SJSA1 (cell line): ENCODE data around the gene COX19. TPM values are rescaled to one million over a fixed set of nuclear protein-coding genes. Genes with fewer than 3 reads are reported as not detected.

Experiments used
- DNase-seq, 2 experiments: peaks; one replicate each; pipeline ENCODE4 v3.0.0-alpha.2; 2015 to 2020; ENCODE audit warnings: low spot score in 2 of 2, low read depth in 1 of 2
- H3K27ac ChIP-seq: fragments of 250-450 bp; sonication (Bioruptor Pico); 2 replicates; pipeline ENCODE4 v1.5.1; 2020; ENCODE audit warnings: mild to moderate bottlenecking, moderate library complexity
- H3K27me3 ChIP-seq: fragments of 250-450 bp; sonication (Bioruptor Pico); replicated peaks from 2 replicates; pipeline ENCODE4 v1.5.1; 2020; ENCODE audit warnings: mild to moderate bottlenecking, moderate library complexity
- H3K36me3 ChIP-seq: fragments of 250-450 bp; sonication (Bioruptor Pico); 2 replicates; pipeline ENCODE4 v1.5.1; 2020; ENCODE audit warnings: mild to moderate bottlenecking
- H3K4me1 ChIP-seq: fragments of 250-450 bp; sonication (Bioruptor Pico); replicated peaks from 2 replicates; pipeline ENCODE4 v1.6.1; 2021; ENCODE audit warnings: mild to moderate bottlenecking
- H3K4me3 ChIP-seq: fragments of 250-450 bp; sonication (Bioruptor Pico); 2 replicates; pipeline ENCODE4 v1.5.1; 2020; ENCODE audit warnings: mild to moderate bottlenecking
- H3K9me3 ChIP-seq: fragments of 250-450 bp; sonication (Bioruptor Pico); replicated peaks from 2 replicates; pipeline ENCODE4 v1.5.1; 2020; ENCODE audit warnings: mild to moderate bottlenecking
- total RNA-seq: library from RNA; depleted of rRNA; stranded (reverse); fragments of >200 nt; shearing (Covaris generic); gene quantifications from 2 replicates; pipeline ENCODE4 v1.2.3, GENCODE V29; 2014

COX19 gene
- total RNA-seq, 1 experiment from 2014 or later: 8.4 TPM

DNA sequence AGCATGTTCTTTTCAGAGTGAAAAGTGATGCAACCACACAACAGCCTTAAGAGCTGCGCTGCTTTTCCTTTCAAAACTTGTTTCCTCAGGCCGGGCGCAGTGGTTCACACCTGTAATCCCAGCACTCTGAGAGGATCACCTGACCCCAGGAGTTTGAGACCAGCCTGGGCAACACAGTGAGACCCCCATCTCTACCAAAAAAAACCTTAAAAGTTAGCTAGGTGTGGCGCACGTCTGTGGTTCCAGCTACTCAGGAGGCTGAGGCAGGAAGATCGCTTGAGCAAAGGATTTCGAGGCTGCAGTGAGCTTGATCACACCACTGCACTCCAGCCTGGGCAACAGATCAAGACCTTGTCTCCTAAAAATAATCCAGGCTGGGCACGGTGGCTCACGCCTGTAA lies 2.0 kb downstream of the COX19 start:
- H3K27me3 ChIP-seq: no peaks in the 10 kb centered on the region
- no peak overlapping the region for H3K27ac ChIP-seq
- no peak for DNase-seq
- H3K4me1 ChIP-seq: peaks cover 10% of the 10 kb centered on the region
- no peak overlapping the region for H3K4me3 ChIP-seq
- H3K9me3 ChIP-seq: no peaks in the 10 kb centered on the region
- H3K36me3 ChIP-seq: peaks cover 51% of the 10 kb centered on the region

DNA sequence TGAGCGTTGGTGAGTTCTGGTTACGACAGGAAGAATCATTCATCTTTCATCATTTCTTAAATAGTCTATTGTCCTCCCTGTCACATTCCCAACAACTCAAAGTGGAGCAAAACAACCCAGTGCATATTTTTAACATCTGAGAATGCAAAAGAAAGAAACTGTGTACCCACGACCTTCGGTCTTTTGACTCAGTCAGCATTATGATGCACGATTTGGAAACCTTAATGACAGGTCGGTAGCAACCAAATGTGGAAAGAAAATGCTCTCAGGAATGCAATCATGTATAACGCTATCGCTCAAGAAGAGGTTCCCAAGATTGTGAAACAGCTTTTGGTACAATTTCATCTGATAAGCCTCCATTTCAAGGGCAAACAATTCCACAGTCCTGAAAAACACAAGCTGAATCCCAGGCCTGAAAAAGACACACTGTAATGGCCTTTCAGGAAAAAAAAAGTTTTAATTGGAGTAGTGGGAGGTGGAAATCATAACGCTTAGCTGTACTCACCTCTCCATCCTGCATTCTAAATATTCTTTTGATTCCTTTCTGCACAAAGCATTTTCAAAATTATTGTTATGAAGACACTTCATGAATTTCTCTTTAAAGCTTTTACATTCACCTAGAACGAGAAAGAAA lies 2.6 kb downstream of the COX19 start:
- no peak overlapping the region for H3K27ac ChIP-seq
- peaks cover 56% of the 10 kb centered on the region for H3K36me3 ChIP-seq
- H3K9me3 ChIP-seq: no peaks in the 10 kb centered on the region
- H3K4me1 ChIP-seq: peaks cover 10% of the 10 kb centered on the region
- H3K27me3 ChIP-seq: no peaks in the 10 kb centered on the region
- H3K4me3 ChIP-seq: no peak overlapping the region
- DNase-seq: no peak

DNA sequence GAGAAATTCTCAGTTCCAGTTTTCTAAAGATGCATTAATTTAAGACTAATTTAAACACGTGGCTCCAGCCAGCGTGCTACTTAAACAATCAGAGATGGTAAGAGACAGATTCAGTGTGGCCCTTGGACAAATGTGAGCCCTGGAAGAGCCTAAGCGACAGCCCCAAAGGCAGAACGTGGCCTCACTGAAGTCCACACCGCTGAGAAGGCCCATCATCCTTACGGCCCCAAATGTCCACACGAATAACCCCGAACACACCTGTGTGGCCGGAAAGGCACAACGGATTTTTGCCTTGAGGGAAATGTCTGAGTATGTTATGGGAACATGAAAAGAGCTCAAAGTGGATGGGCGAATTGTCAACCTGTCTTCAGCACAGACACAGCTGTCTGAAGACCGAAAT lies 3.2 kb downstream of the COX19 start:
- Histone ChIP-seq H3K9me3 (no peaks in the 10 kb centered on the region), H3K4me3 (no peak overlapping the region), H3K36me3 (peaks cover 63% of the 10 kb centered on the region), H3K27ac (no peak overlapping the region), H3K4me1 (peaks cover 3% of the 10 kb centered on the region; the same call in 1 of the 2 replicates), H3K27me3 (no peaks in the 10 kb centered on the region)
- no peak for DNase-seq

DNA sequence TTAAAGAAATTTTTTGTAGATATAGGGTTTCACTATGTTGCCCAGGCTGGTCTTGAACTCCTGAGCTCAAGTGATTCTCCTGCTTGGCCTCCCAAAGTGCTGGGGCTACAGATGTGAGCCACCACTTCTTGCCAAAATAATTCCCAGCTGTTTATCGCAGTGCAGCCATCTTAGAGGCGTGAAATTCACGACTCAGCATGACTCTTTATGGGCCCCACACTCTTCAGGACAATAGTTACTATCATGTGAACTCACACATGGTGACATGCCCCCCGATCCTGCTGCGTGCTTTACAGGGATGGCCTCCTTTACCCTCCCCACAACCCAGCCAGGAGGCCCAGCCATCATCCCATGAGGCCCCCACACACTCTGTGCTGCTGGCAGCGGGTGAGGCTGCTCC lies 4.6 kb downstream of the COX19 start:
- Histone ChIP-seq H3K9me3 (no peaks in the 10 kb centered on the region), H3K4me3 (no peak overlapping the region), H3K27ac (no peak overlapping the region), H3K36me3 (peaks cover 70% of the 10 kb centered on the region), H3K4me1 (peaks cover 2% of the 10 kb centered on the region; the same call in 1 of the 2 replicates), H3K27me3 (no peaks in the 10 kb centered on the region)
- no peak for DNase-seq

DNA sequence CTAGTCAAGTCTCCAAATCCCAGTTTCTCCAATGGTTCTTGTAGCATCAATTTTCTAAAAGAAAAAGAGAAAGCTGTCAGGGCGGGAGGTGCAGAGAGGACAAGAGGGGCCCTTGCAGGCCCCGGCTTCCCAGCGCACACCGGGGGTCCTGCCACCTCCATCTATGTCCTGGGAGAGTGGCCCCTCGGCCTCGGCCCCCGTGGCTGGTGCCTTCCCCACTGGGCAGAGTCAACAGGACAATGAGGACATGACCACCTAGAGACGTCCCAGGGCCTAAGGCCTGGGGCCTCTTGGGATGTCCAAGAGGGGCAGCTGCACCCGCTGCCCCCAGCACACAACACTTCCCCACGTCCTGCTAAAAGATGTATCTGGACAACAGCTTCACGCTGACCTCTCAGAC lies 5.9 kb downstream of the COX19 start:
- peaks cover 66% of the 10 kb centered on the region for H3K36me3 ChIP-seq
- no peak overlapping the region for H3K4me3 ChIP-seq
- H3K27ac ChIP-seq: no peak overlapping the region
- no peaks in the 10 kb centered on the region for H3K27me3 ChIP-seq
- DNase-seq: no peak
- H3K9me3 ChIP-seq: no peaks in the 10 kb centered on the region
- no peaks in the 10 kb centered on the region; the same call in 1 of the 2 replicates for H3K4me1 ChIP-seq

DNA sequence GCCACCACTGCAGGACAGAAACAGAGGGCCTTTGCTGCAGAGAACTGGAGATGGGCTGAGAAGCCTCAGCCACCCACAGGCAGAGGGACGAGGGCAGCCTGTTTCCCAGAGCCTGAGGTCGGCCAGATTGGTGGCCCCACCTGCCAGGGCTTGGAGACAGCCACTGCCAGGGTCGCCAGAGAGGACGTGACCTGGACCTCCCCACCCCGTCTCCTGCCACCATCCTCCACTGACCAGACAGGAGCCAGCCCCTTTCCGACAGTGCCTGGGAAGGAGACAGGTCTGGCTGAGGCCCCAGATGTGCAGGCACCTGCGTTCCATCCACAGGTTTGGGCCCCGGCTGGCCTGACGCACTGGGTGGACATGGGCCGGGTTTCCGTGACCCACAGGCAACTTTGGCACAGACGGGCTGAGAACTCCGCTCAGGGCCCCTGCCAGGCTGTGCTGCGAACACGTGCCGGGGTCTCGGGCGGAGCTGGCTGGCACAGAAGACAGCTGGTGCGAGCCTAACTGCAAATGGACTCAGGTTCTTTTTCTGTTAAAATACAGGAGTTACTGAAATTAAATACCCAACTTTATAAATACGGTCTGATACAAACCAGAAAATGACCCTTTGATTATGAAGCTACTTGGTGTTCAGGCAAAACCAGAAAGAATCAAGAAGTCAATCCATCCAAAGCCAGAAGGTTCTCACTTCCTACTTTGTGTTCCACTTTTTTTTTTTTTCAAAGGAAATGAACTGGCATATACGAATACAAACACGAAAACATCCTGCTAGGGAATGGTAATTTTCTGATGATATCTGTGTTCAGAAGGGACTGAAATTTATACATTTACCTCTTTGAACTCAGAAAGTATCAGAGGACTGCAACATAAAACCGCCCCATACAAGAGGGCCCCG lies 6.9 kb downstream of the COX19 start:
- Histone ChIP-seq H3K27me3 (no peaks in the 10 kb centered on the region), H3K27ac (no peak overlapping the region), H3K4me3 (no peak overlapping the region), H3K9me3 (no peaks in the 10 kb centered on the region), H3K36me3 (peaks cover 64% of the 10 kb centered on the region), H3K4me1 (no peaks in the 10 kb centered on the region)
- no peak for DNase-seq

DNA sequence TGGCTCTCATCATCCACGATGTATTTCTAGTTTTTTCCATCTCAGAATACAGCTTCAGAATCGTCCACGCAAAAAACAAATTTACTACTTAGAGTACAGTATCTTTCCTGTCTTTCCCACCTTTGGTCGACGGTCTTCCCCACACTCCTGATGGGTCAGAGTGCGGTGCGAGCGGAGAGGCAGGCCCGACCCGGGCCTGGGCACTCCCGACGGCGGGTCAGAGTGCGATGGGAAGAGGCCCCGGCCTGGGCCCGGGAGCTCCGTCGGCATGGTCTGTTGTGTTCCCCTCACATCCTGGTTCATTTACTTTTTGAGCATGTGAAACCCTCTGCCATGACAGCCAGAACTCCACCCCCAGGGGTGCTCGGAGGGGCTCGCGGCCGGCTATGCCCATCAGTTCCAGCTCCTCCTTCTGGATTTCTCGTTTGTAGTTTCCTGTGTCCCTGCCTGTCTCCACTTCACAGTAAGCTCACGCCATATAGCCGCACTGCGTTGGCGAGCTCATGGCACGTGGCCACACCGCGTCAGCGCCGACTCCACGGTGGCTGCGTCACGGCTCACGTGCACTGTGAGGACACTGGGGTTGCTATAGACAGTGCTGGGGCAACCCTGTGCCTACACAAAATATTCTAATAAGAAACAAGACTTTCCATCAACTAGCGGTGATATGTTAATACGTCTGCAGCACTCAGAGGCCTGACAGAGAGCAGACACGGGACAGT lies 7.8 kb downstream of the COX19 start:
- DNase-seq: no peak
- H3K4me3 ChIP-seq: no peak overlapping the region
- H3K27me3 ChIP-seq: no peaks in the 10 kb centered on the region
- no peaks in the 10 kb centered on the region for H3K9me3 ChIP-seq
- H3K4me1 ChIP-seq: no peaks in the 10 kb centered on the region
- peaks cover 55% of the 10 kb centered on the region for H3K36me3 ChIP-seq
- no peak overlapping the region for H3K27ac ChIP-seq

DNA sequence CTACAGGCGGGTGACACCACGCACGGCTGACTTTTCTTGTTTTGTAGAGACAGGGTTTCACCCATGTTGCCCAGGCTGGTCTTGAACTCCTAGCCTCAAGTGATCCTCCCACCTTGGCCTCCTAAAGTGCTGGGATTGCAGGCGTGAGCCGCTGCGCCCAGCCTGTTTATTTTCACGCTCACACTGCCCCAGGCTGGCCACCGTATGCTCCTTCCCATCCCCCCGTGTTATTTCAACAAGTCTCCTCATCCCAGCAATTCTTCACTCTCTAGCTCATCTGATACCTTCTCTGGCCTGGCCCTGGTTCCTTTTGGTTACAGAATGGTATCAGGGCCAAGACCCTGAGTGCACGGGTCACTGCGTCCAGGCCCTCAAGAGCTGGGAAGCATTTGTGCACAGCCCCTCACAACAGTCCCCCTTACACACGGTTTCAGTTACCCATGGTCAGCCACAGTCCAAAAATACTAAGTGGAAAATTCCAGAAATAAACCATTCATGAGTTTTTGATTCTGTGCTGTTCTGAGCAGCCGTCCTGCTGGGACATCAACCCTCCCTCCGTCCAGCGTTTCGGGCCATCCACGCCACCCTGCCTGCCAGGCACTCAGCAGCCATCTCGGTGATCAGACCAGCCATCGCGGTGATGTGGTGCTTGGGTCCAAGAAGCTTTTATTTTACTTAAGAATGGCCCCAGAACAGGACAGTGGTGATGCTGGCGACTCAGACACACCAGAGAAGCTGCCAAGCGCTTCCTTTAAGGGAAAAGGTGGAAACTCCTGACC lies 8.9 kb downstream of the COX19 start:
- DNase-seq: no peak
- no peaks in the 10 kb centered on the region for H3K27me3 ChIP-seq

DNA sequence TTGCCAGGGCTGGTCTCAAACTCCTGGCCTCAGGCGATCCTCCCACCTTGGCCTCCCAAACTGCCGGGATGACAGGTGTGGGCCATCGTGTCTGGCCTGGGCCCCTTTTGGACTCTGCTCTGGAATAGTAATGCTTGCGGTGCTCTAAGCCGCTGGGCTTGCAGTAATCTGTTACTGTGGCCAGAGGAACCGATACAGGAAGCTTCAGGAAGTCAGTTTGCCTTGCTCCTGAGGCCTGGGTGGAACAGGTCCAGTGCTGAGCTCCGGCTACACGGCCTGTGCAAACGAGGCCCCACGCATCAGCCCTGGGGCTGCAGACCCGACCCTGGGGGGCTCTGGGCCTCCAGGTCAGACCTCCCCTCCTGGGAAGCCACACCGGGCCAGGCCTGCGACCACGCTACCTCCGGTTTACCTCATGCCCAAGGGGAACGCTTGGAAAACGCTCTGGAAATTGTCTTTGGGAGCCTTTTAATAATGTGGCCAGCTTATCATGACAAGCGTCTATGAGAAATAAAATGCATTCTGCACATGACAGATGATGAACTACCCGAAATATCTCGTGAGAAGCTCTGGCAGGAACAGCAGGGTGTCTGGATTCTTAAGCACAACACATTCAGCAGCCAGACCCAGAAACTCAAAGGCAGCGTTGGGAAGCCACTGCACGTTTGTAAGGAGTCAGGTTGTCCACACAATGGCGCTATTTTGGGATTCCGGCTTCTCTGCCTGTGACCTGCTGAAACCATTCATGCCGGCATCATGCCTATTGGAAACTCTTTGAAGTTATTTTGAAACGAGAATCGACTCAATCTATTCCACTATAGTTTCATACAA lies 10.7 kb downstream of the COX19 start:
- H3K4me3 ChIP-seq: no peak overlapping the region
- peaks cover 32% of the 10 kb centered on the region for H3K36me3 ChIP-seq
- H3K4me1 ChIP-seq: no peaks in the 10 kb centered on the region
- no peaks in the 10 kb centered on the region for H3K9me3 ChIP-seq
- no peak for DNase-seq
- no peak overlapping the region for H3K27ac ChIP-seq
- H3K27me3 ChIP-seq: no peaks in the 10 kb centered on the region

More for the DNA sequence above, 8.9 kb downstream of the COX19 start:
- no peaks in the 10 kb centered on the region for H3K9me3 ChIP-seq
- H3K27ac ChIP-seq: no peak overlapping the region
- H3K36me3 ChIP-seq: peaks cover 45% of the 10 kb centered on the region
- no peaks in the 10 kb centered on the region for H3K4me1 ChIP-seq
- no peak overlapping the region for H3K4me3 ChIP-seq

DNA sequence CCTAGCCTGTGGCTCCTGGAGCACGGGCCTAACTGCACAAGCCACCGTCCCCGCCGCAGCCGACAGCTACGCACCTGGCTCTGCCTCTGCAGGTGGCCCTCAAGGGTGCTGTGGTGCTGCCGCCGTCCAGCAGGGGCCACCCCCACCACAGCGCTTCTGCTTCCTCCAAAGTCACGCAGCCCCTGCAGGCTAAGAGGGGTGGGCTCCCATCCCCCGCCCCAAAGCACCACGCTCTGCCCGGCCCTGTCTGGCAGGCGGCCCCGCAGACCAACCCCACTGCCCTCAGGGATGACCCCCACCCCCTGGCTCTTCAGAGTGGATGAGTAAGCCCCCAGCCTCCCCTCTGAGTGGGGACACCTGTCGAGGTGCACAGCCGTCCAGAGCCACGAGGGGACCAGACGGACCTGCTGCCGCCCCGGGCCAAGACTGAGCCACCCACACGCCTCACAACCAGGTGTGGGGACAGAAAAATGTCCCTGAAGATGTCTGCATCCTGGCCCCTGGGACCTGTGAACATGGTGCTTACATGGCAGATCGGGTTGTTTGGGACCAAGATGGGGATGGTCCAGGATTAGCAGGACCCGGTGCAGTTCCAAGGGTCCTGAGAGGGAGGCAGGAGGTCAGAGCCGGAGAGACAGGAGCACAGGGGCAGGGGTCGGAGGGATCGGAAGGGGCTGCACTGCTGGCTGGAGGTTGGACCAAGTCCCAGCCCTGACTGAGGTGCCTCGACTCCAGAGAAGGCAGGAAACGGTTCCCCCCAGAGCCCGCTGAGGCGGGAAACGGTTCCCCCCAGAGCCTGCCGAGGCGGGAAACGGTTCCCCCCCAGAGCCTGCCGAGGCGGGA lies 11.9 kb downstream of the COX19 start:
- Histone ChIP-seq H3K4me3 (no peak overlapping the region), H3K9me3 (no peaks in the 10 kb centered on the region), H3K4me1 (no peaks in the 10 kb centered on the region), H3K27me3 (peaks cover 4% of the 10 kb centered on the region; the same call in 1 of the 2 replicates), H3K27ac (no peak overlapping the region), H3K36me3 (peaks cover 21% of the 10 kb centered on the region)
- no peak for DNase-seq

DNA sequence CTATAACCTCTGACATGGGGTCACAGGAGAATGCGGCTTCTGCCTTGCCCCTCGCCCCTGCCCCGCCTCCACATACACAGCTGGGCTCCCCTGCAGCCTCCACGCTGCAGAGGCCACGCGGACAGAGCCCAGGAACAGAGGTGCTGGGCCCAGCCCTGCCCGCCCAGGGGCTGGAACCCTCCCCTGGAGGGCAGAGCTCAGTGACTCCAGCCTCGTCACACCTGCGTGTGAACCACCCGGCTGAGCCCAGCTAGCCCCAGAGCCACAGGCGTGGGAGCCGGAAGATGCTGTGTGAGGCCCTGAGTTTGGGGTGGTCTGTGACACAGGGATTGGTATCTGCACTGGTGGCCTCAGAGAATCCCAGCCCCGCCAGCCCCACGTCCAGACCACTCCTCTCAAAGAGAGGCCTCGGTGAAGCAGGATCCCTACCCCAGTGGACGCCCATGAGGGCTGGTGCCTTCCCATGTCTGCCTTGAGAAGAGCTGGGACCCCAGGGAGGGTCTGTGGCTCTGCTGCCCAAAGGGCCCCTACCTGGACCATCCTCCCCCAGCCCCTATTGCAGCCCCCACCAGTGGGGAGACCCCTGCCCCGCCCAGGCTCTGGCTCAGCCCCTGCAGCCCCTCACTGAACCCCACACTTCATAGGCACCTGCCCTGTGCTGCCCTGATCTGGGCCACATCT lies 12.8 kb downstream of the COX19 start:
- no peak overlapping the region for H3K4me3 ChIP-seq
- no peak overlapping the region for H3K27ac ChIP-seq
- DNase-seq: no peak
- H3K27me3 ChIP-seq: peaks cover 4% of the 10 kb centered on the region; the same call in 1 of the 2 replicates
- peaks cover 11% of the 10 kb centered on the region for H3K36me3 ChIP-seq
- no peaks in the 10 kb centered on the region for H3K9me3 ChIP-seq
- H3K4me1 ChIP-seq: no peaks in the 10 kb centered on the region
